ENCODE data around the gene FUZ. TPM values are rescaled to one million over a fixed set of nuclear protein-coding genes. Genes with fewer than 3 reads are reported as not detected.

Gene FUZ
- total and polyA plus RNA-seq, 2 of the 8 experiments (the other 6 are each of a cell fraction or from before 2014, with no cell fraction given), result 28.4 to 33.9 TPM

- peak within 1 kb of the TSS; percentile 79 for H4K91ac ChIP-seq (replicated peaks; ENCODE audit: insufficient read length, low read length)
- peak within 1 kb of the TSS; percentile 83 for H3K18ac ChIP-seq (ENCODE audit: extremely low read depth, low read length)
- ChIA-PET POLR2A (ENCODE audit: partially characterized antibody) (interaction anchor here (0.7 to 12.4 kb wide), 31 partner anchors 8 to 174 kb away, joined by 3 to 247 read pairs (median 5); partner anchors contain the start of genes ADM5, AKT1S1, AP2A1 and ATF5), CTCF (ENCODE audit: partially characterized antibody) (interaction anchor here (0.9 to 1.8 kb wide), 5 partner anchors 13 to 161 kb away, joined by 3 to 7 read pairs (median 3); partner anchors contain the start of gene ADM5)
- H3K14ac ChIP-seq (ENCODE audit: insufficient read length), result no peak within 1 kb of the TSS
- peaks cover 0 to 21% (median 9%) of the 10 kb centered on the region in 4 experiments; a peak in 4 of 8 replicates for H3K36me3 ChIP-seq (ENCODE audit: control insufficient read depth in 2 of 4, insufficient read depth in 4 of 4, low read length in 3 of 4)
- peak within 1 kb of the TSS; percentile 87 for H3K27ac ChIP-seq (ENCODE audit: low read depth, low read length)
- no peak within 1 kb of the TSS for H2BK20ac ChIP-seq (ENCODE audit: low read length)
- 0 out of 2 replicates have a peak within 1 kb of the TSS, but pooled peaks have one; percentile 81 for H2BK5ac ChIP-seq (ENCODE audit: low read depth, low read length)
- peak within 1 kb of the TSS; percentile 88; the same call in 1 of the 2 replicates for H2BK15ac ChIP-seq (ENCODE audit: low read length)
- peaks cover 27 to 34% of the 10 kb centered on the region in 2 experiments for H4K20me1 ChIP-seq (replicated peaks in 1 of 2; ENCODE audit: control insufficient read depth in 1 of 2, insufficient read depth in 2 of 2, low read length in 2 of 2)
- H2AFZ ChIP-seq (ENCODE audit: low read length), result peak within 1 kb of the TSS; percentile 24; the same call in 1 of the 2 replicates
- no peak within 1 kb of the TSS for H2BK120ac ChIP-seq (replicated peaks; ENCODE audit: low read depth, low read length)
- H3K23ac ChIP-seq (ENCODE audit: insufficient read length), result no peak within 1 kb of the TSS
- H4K8ac ChIP-seq (ENCODE audit: extremely low read depth, insufficient read depth, low read length), result peak within 1 kb of the TSS; percentile 87; the same call in 1 of the 2 replicates
- no peaks in the 10 kb centered on the region for H3K9me3 ChIP-seq (ENCODE audit: insufficient read depth in 2 of 2, low read depth in 1 of 2, low read length in 1 of 2)
- peak within 1 kb of the TSS; percentile 70 to 98 (median 83) for H3K9ac ChIP-seq (replicated peaks in 1 of 4; ENCODE audit: extremely low read depth in 1 of 4, low read depth in 3 of 4, low read length in 3 of 4)
- DNase-seq (ENCODE audit: low read depth in 1 of 2, low spot score in 2 of 2) (peak; percentile 51 to 96), FAIRE-seq (no peak)
- H2AK5ac ChIP-seq (ENCODE audit: low read depth, low read length), result peak within 1 kb of the TSS; percentile 93; the same call in 1 of the 2 replicates
- WGBS, 2 experiments (ENCODE audit: extremely low coverage in 1 of 2, insufficient coverage in 1 of 2, insufficient read length in 1 of 2, insufficient replicate concordance in 2 of 2, low coverage in 1 of 2, low lambda C conversion rate in 2 of 2, missing lambda C conversion rate in 1 of 2), result 1% methylated on average over 33 of the region's 98 CpGs; no CpG with 5 or more reads in 1 of the 2 experiments
- peaks cover 17 to 28% of the 10 kb centered on the region in 2 experiments for H3K79me2 ChIP-seq (ENCODE audit: control insufficient read depth in 1 of 2, insufficient read depth in 2 of 2, low read length in 2 of 2)
- H3K4me1 ChIP-seq (replicated peaks in 1 of 4; ENCODE audit: control insufficient read depth in 3 of 4, insufficient read depth in 4 of 4, low read length in 3 of 4), result peaks cover 3 to 9% (median 6%) of the 10 kb centered on the region in 4 experiments
- H3K27me3 ChIP-seq (replicated peaks in 1 of 4; ENCODE audit: control insufficient read depth in 3 of 4, extremely low read depth in 1 of 4, insufficient read depth in 3 of 4, low read length in 3 of 4), result no peaks in the 10 kb centered on the region; a peak in 1 of 7 replicates
- peak within 1 kb of the TSS; percentile 83 for H4K5ac ChIP-seq (ENCODE audit: insufficient read length, low read depth, low read length)
- H2BK12ac ChIP-seq (ENCODE audit: low read depth, low read length), result peak within 1 kb of the TSS; percentile 60; the same call in 1 of the 2 replicates
- peak within 1 kb of the TSS; percentile 89 for H3K56ac ChIP-seq (replicated peaks; ENCODE audit: insufficient read length, low read depth, low read length)
- peak within 1 kb of the TSS; percentile 64 to 88 (median 80) for H3K4me3 ChIP-seq (ENCODE audit: extremely low read depth in 1 of 4, insufficient read depth in 2 of 4, low read depth in 3 of 4, low read length in 4 of 4)
- peaks cover 18% of the 10 kb centered on the region for H3K79me1 ChIP-seq (ENCODE audit: low read depth, low read length)
- peaks cover 10% of the 10 kb centered on the region; the same call in 1 of the 2 replicates for H3K23me2 ChIP-seq (ENCODE audit: low read depth, low read length)
- no peak within 1 kb of the TSS for H3K4ac ChIP-seq (replicated peaks; ENCODE audit: insufficient read length, low read depth, low read length)
- peak within 1 kb of the TSS; percentile 84 to 98 for H3K4me2 ChIP-seq (ENCODE audit: insufficient read depth in 1 of 2, low read depth in 2 of 2, low read length in 2 of 2)
- TF ChIP-seq JUN (IDR thresholded peaks at IDR 0.05; ENCODE audit: low read depth, low read length) (no peak), EGR1 (IDR thresholded peaks at IDR 0.05; ENCODE audit: borderline replicate concordance, low read depth, low read length) (peak; percentile 49; the same call in 1 of the 2 replicates), GTF2F1 (IDR thresholded peaks at IDR 0.05; ENCODE audit: borderline replicate concordance, low read depth, low read length) (0 out of 2 replicates have a peak, but pooled peaks have one; percentile 39), NRF1 (IDR thresholded peaks at IDR 0.05; ENCODE audit: low read depth, low read length) (no peak), TAF1 (IDR thresholded peaks at IDR 0.05; ENCODE audit: low read depth, low read length) (peak; percentile 89), ATF3 (IDR thresholded peaks at IDR 0.05; ENCODE audit: insufficient read depth, low read depth, low read length) (no peak), SP4 (IDR thresholded peaks at IDR 0.05; ENCODE audit: low read length) (peak; percentile 42; the same call in 1 of the 2 replicates), TBP (IDR thresholded peaks at IDR 0.05; ENCODE audit: low read depth, low read length) (peak; percentile 80), CHD1 (IDR thresholded peaks at IDR 0.05; ENCODE audit: low read depth, low read length) (peak; percentile 96), SP2 (IDR thresholded peaks at IDR 0.05; ENCODE audit: low read length) (no peak)
Measured at GRCh38 chr19:49850487-49851342, 37.6 kb upstream of the FUZ start, which contains the start of gene PTOV1. TSS of gene PTOV1 (plus strand) at chr19:49851159.

Measured in H1 (cell line).